WTC11 (cell line): ENCODE data around the gene WNT3A. TPM values are rescaled to one million over a fixed set of nuclear protein-coding genes. Genes with fewer than 3 reads are reported as not detected.

Experiments
- ATAC-seq: fragments of 200-7000 bp; cut with Tn5 transposase; 2 replicates; pipeline ENCODE4 v1.10.0; 2021; ENCODE audit warnings: mild to moderate bottlenecking, moderate library complexity
- CTCF ChIA-PET: fragments of 300-600 bp; sonication (Branson Sonifier 250); formaldehyde crosslinking; loops from one replicate; lab custom pipeline; 2021; ENCODE audit warnings: antibody characterized with exemption; lab: Charles Lee
- POLR2A ChIA-PET: fragments of 350-600 bp; sonication (Branson Sonifier 250); formaldehyde crosslinking; loops from one replicate; lab custom pipeline; 2021; ENCODE audit warnings: antibody characterized with exemption; lab: Charles Lee
- DNase-seq: peaks from one replicate; pipeline ENCODE4 v3.0.0; 2021; ENCODE audit warnings: low spot score
- H3K27ac Mint-ChIP-seq: 2 replicates; pipeline ENCODE4 v1.8.0; 2021; ENCODE audit warnings: mixed read lengths
- H3K27me3 Mint-ChIP-seq: 2 replicates; pipeline ENCODE4 v1.8.0; 2021; ENCODE audit warnings: low read depth, mild to moderate bottlenecking, moderate library complexity, mixed read lengths
- H3K36me3 Mint-ChIP-seq: 2 replicates; pipeline ENCODE4 v1.8.0; 2021; ENCODE audit warnings: mixed read lengths
- H3K4me1 Mint-ChIP-seq: 2 replicates; pipeline ENCODE4 v1.8.0; 2022; ENCODE audit warnings: mixed read lengths
- H3K4me3 Mint-ChIP-seq: 2 replicates; pipeline ENCODE4 v1.8.0; 2021; ENCODE audit warnings: mild to moderate bottlenecking, moderate library complexity, mixed read lengths
- H3K9me3 Mint-ChIP-seq: 2 replicates; pipeline ENCODE4 v1.8.0; 2021; ENCODE audit warnings: mixed read lengths
- CREM ChIP-seq: sonication (generic); formaldehyde crosslinking; IDR thresholded peaks from 2 replicates; pipeline ENCODE4 v1.8.1; 2022; ENCODE audit warnings: mild to moderate bottlenecking, missing genetic modification reagents, moderate library complexity
- ELF4 ChIP-seq: sonication (generic); formaldehyde crosslinking; IDR thresholded peaks from 2 replicates; pipeline ENCODE4 v1.8.1; 2022; ENCODE audit warnings: low read depth, mild to moderate bottlenecking, moderate library complexity, missing genetic modification reagents
- ERG ChIP-seq: fragments of 250-450 bp; sonication (Bioruptor Pico); IDR thresholded peaks from 2 replicates; pipeline ENCODE4 v1.8.0; 2021; ENCODE audit warnings: mild to moderate bottlenecking
- FOXP1 ChIP-seq: sonication (generic); formaldehyde crosslinking; IDR thresholded peaks from 2 replicates; pipeline ENCODE4 v1.8.0; 2022; ENCODE audit warnings: missing genetic modification reagents, mild to moderate bottlenecking, moderate library complexity, borderline replicate concordance
- GRHL2 ChIP-seq: fragments of 250-450 bp; sonication (Bioruptor Pico); IDR thresholded peaks from 2 replicates; pipeline ENCODE4 v1.8.0; 2022; ENCODE audit warnings: mild to moderate bottlenecking, moderate library complexity; ENCODE audit not compliant: insufficient replicate concordance, severe bottlenecking
- GTF2I ChIP-seq: fragments of 250-450 bp; sonication (Bioruptor Pico); conservative IDR thresholded peaks from 2 replicates; pipeline ENCODE4 v1.4.0; 2021; ENCODE audit warnings: mild to moderate bottlenecking
- MXD4 ChIP-seq: fragments of 250-450 bp; sonication (Bioruptor Pico); IDR thresholded peaks from 2 replicates; pipeline ENCODE4 v1.8.0; 2021; ENCODE audit warnings: mild to moderate bottlenecking, moderate library complexity, borderline replicate concordance
- PRDM15 ChIP-seq: sonication (generic); formaldehyde crosslinking; IDR thresholded peaks from 2 replicates; pipeline ENCODE4 v1.8.0; 2022; ENCODE audit warnings: missing genetic modification reagents
- STAT6 ChIP-seq: sonication (generic); formaldehyde crosslinking; conservative IDR thresholded peaks from 2 replicates; pipeline ENCODE4 v1.8.1; 2023; ENCODE audit warnings: mild to moderate bottlenecking, low read depth, missing genetic modification reagents, moderate library complexity
- ZNF121 ChIP-seq: sonication (generic); formaldehyde crosslinking; IDR thresholded peaks from 2 replicates; pipeline ENCODE4 v1.8.0; 2023; ENCODE audit warnings: missing genetic modification reagents
- ZNF219 ChIP-seq: sonication (generic); formaldehyde crosslinking; IDR thresholded peaks from 2 replicates; pipeline ENCODE4 v1.8.0; 2023; ENCODE audit warnings: missing genetic modification reagents, mild to moderate bottlenecking, borderline replicate concordance
- total RNA-seq: library from RNA; stranded (reverse); gene quantifications from 3 replicates; pipeline ENCODE4 v1.2.3, GENCODE V29; 2021
- TF ChIP-seq, protein P1 (sequence below): sonication (generic); formaldehyde crosslinking; IDR thresholded peaks from 2 replicates; pipeline ENCODE4 v1.8.1; 2022; ENCODE audit warnings: missing genetic modification reagents, borderline replicate concordance
- TF ChIP-seq, protein P2 (sequence below): fragments of 250-450 bp; sonication (Bioruptor Pico); IDR thresholded peaks from 2 replicates; pipeline ENCODE4 v1.9.0; 2021; ENCODE audit warnings: mild to moderate bottlenecking, borderline replicate concordance
- TF ChIP-seq, protein P3 (sequence below): sonication (generic); formaldehyde crosslinking; IDR thresholded peaks from 2 replicates; pipeline ENCODE4 v1.8.1; 2022; ENCODE audit warnings: low read depth, mild to moderate bottlenecking, moderate library complexity, missing genetic modification reagents, borderline replicate concordance

Gene WNT3A
- total RNA-seq, 1 experiment from 2014 or later, result 0.17 TPM

DNA sequence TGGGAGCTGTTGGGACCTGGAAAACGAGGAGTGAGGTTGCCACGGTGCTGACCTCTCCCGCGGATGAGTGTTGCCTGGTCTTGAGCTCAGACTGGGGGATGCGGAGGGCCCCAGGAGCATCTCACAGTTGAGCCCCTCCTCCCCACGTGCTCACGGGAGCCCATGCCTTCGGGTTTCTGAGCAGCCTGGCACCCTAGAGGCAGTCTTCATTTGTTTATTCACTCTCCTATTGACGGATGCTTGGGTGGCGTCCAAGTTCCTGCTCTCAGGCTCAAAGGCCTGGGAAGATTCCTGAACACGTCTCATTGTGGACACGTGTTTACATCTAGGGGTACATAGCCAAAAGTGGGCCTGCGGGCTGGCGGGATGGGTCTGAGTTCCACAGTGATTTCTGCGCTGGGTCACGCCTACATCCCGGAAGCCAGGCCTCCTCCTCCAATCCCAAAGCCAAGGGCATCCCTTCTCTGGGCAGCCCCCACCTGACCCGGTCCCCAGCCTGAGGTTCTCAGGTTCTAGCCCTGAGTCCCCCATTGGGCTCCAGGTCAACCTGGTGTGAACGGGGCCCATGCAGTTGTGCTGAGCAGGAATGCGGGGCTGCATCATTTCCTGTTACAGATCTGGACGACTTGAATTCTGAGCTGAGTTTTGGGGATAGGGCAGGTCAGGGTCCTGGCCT, 14.7 kb downstream of the WNT3A start (continued):
- TF ChIP-seq PRDM15 (CRISPR knock-in tag) (no peak), ZNF121 (CRISPR knock-in tag) (no peak), MXD4 (CRISPR knock-in tag) (no peak), GTF2I (CRISPR knock-in tag) (no peak), CREM (no peak)
- TF ChIP-seq, protein P1, sequence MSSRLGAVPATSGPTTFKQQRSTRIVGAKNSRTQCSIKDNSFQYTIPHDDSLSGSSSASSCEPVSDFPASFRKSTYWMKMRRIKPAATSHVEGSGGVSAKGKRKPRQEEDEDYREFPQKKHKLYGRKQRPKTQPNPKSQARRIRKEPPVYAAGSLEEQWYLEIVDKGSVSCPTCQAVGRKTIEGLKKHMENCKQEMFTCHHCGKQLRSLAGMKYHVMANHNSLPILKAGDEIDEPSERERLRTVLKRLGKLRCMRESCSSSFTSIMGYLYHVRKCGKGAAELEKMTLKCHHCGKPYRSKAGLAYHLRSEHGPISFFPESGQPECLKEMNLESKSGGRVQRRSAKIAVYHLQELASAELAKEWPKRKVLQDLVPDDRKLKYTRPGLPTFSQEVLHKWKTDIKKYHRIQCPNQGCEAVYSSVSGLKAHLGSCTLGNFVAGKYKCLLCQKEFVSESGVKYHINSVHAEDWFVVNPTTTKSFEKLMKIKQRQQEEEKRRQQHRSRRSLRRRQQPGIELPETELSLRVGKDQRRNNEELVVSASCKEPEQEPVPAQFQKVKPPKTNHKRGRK (CRISPR knock-in tag), result no peak

- TF ChIP-seq ZNF219 (CRISPR knock-in tag) (no peak), FOXP1 (0 out of 2 replicates have a peak, but pooled peaks have one; percentile 28)
- Mint-ChIP-seq H3K4me3 (no peak overlapping the region), H3K36me3 (no peaks in the 10 kb centered on the region), H3K27ac (no peak overlapping the region), H3K4me1 (no peaks in the 10 kb centered on the region), H3K9me3 (no peaks in the 10 kb centered on the region), H3K27me3 (peaks cover 38% of the 10 kb centered on the region)
- no peak for ATAC-seq
- POLR2A ChIA-PET, result no interaction called here
- peak; percentile 11 for DNase-seq
- CTCF ChIA-PET, result interaction anchor here (0.8 to 2.1 kb wide), 3 partner anchors 16 to 38 kb away, joined by 3 to 11 read pairs (median 4); partner anchors contain the start of gene WNT3A
These were observed 15.9 kb downstream of the WNT3A start for GRCh38 chr1:228022571-228023293.

- CTCF ChIA-PET, result interaction anchor here (1.8 kb wide), 1 partner anchor 24 kb away, joined by 5 read pairs; no protein-coding TSS in a partner anchor
- POLR2A ChIA-PET, result no interaction called here
- Mint-ChIP-seq H3K36me3 (no peaks in the 10 kb centered on the region), H3K27ac (no peak overlapping the region), H3K4me3 (no peak overlapping the region), H3K9me3 (no peaks in the 10 kb centered on the region), H3K27me3 (peaks cover 40% of the 10 kb centered on the region), H3K4me1 (no peaks in the 10 kb centered on the region)
- ATAC-seq (no peak), DNase-seq (no peak)
- no peak for TF ChIP-seq ELF4 (CRISPR knock-in tag)
- no peak for TF ChIP-seq GRHL2 (CRISPR knock-in tag)
- TF ChIP-seq ERG (CRISPR knock-in tag), result no peak
- no peak for TF ChIP-seq STAT6 (CRISPR knock-in tag)
- TF ChIP-seq, protein P2, sequence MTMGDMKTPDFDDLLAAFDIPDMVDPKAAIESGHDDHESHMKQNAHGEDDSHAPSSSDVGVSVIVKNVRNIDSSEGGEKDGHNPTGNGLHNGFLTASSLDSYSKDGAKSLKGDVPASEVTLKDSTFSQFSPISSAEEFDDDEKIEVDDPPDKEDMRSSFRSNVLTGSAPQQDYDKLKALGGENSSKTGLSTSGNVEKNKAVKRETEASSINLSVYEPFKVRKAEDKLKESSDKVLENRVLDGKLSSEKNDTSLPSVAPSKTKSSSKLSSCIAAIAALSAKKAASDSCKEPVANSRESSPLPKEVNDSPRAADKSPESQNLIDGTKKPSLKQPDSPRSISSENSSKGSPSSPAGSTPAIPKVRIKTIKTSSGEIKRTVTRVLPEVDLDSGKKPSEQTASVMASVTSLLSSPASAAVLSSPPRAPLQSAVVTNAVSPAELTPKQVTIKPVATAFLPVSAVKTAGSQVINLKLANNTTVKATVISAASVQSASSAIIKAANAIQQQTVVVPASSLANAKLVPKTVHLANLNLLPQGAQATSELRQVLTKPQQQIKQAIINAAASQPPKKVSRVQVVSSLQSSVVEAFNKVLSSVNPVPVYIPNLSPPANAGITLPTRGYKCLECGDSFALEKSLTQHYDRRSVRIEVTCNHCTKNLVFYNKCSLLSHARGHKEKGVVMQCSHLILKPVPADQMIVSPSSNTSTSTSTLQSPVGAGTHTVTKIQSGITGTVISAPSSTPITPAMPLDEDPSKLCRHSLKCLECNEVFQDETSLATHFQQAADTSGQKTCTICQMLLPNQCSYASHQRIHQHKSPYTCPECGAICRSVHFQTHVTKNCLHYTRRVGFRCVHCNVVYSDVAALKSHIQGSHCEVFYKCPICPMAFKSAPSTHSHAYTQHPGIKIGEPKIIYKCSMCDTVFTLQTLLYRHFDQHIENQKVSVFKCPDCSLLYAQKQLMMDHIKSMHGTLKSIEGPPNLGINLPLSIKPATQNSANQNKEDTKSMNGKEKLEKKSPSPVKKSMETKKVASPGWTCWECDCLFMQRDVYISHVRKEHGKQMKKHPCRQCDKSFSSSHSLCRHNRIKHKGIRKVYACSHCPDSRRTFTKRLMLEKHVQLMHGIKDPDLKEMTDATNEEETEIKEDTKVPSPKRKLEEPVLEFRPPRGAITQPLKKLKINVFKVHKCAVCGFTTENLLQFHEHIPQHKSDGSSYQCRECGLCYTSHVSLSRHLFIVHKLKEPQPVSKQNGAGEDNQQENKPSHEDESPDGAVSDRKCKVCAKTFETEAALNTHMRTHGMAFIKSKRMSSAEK (CRISPR knock-in tag), result no peak
- TF ChIP-seq, protein P3, sequence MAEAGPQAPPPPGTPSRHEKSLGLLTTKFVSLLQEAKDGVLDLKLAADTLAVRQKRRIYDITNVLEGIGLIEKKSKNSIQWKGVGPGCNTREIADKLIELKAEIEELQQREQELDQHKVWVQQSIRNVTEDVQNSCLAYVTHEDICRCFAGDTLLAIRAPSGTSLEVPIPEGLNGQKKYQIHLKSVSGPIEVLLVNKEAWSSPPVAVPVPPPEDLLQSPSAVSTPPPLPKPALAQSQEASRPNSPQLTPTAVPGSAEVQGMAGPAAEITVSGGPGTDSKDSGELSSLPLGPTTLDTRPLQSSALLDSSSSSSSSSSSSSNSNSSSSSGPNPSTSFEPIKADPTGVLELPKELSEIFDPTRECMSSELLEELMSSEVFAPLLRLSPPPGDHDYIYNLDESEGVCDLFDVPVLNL (CRISPR knock-in tag), result no peak
These were observed 16.5 kb downstream of the WNT3A start for GRCh38 chr1:228023294-228023639.
